K562 (cell line): Measurements from ENCODE around the gene RFNG. TPM values are rescaled to one million over a fixed set of nuclear protein-coding genes. Genes with fewer than 3 reads are reported as not detected.

Experiments
- ATAC-seq: fragments of 200-7000 bp; cut with Tn5 transposase; 3 replicates; pipeline ENCODE4 v1.9.1; 2020; ENCODE audit warnings: moderate library complexity
- BruUV-seq: library from RNA; stranded (reverse); fragments of 400-500 nt; replicated peaks from 2 replicates; lab custom pipeline; 2021; lab: Mats Ljungman, UMichigan
- CTCF ChIA-PET: fragments of 300-600 bp; formaldehyde crosslinking; extraction: SDS; loops from one replicate; lab custom pipeline; 2021; ENCODE audit warnings: low intra/inter-chr PET ratio; lab: Yijun Ruan, JAX
- POLR2A ChIA-PET: fragments of 300-600, 350-650 bp; sonication (Branson Sonifier 250); formaldehyde crosslinking; extraction: SDS; loops from one replicate; lab custom pipeline; 2021; ENCODE audit warnings: antibody characterized with exemption, inconsistent platforms; lab: Yijun Ruan, JAX
- DNase-seq, 4 experiments: peaks; one replicate each; pipeline versions ENCODE4 v3.0.0 to v3.0.0-alpha.2; 2011 to 2018; ENCODE audit warnings: low spot score in 3 of 4, mixed read lengths in 3 of 4; ENCODE audit errors: extremely low read depth in 1 of 4
- FAIRE-seq: peaks from 2 replicates; lab custom pipeline; 2011; peaks lifted over from hg19 to GRCh38; lab: Jason Lieb, UNC
- H2AFZ ChIP-seq: 2 replicates; pipeline ENCODE4 v1.6.0; 2011; ENCODE audit warnings: low read depth, low read length, control low read depth, inconsistent platforms
- H3K27ac ChIP-seq: fragments of 200-600 bp; 3 replicates; pipeline ENCODE4 v1.8.0; 2011; ENCODE audit warnings: low read depth, mild to moderate bottlenecking, control low read depth, inconsistent platforms, low read length, moderate library complexity, mixed read lengths; ENCODE audit errors: extremely low read depth
- H3K27me3 ChIP-seq, 2 experiments: fragments of 300-600 bp in 1 of 2; 2 replicates in 1 of 2; 3 replicates in 1 of 2; pipeline versions ENCODE4 v1.6.0 to v1.8.0; 2011; ENCODE audit warnings: inconsistent platforms in 2 of 2, low read length in 2 of 2, mild to moderate bottlenecking in 1 of 2, mixed read lengths in 1 of 2, moderate library complexity in 1 of 2; ENCODE audit not compliant: control insufficient read depth in 2 of 2, insufficient read depth in 2 of 2
- H3K36me3 ChIP-seq: fragments of 300-600 bp; 3 replicates; pipeline ENCODE4 v1.8.0; 2011; ENCODE audit warnings: mild to moderate bottlenecking, low read length, inconsistent platforms; ENCODE audit not compliant: control insufficient read depth, insufficient read depth
- H3K4me1 ChIP-seq, 2 experiments: fragments of 200-600 bp in 1 of 2; replicated peaks in 1 of 2; 2 replicates in 1 of 2; 3 replicates in 1 of 2; pipeline versions ENCODE4 v1.5.1 to v1.8.0; 2011; ENCODE audit warnings: inconsistent platforms in 2 of 2, low read length in 2 of 2, mild to moderate bottlenecking in 1 of 2, mixed read lengths in 1 of 2, moderate library complexity in 1 of 2; ENCODE audit not compliant: control insufficient read depth in 2 of 2, insufficient read depth in 2 of 2
- H3K4me2 ChIP-seq: 2 replicates; pipeline ENCODE4 v1.6.1; 2011; ENCODE audit warnings: low read length, control low read depth, inconsistent platforms, mixed read lengths; ENCODE audit not compliant: insufficient read depth
- H3K4me3 ChIP-seq: fragments of 200-600 bp; sonication (generic), shearing (Covaris generic); 2 replicates; pipeline ENCODE4 v1.5.1; 2016; ENCODE audit warnings: control low read depth, inconsistent platforms
- H3K79me2 ChIP-seq: fragments of 200-600 bp; 3 replicates; pipeline ENCODE4 v1.8.0; 2011; ENCODE audit warnings: low read length, inconsistent platforms; ENCODE audit not compliant: control insufficient read depth, insufficient read depth
- H3K9ac ChIP-seq, 2 experiments: 2 replicates each; pipeline versions ENCODE4 v1.6.0 to v1.6.1; 2011; ENCODE audit warnings: low read depth in 2 of 2, low read length in 2 of 2, control low read depth in 1 of 2, inconsistent platforms in 1 of 2, mild to moderate bottlenecking in 1 of 2, mixed read lengths in 1 of 2; ENCODE audit not compliant: insufficient read depth in 1 of 2
- H3K9me1 ChIP-seq: one replicate; pipeline ENCODE4 v1.6.0; 2011; ENCODE audit warnings: inconsistent platforms, mild to moderate bottlenecking, low read length, moderate library complexity; ENCODE audit not compliant: control insufficient read depth, insufficient read depth
- H3K9me3 ChIP-seq: replicated peaks from 2 replicates; pipeline ENCODE4 v1.5.1; 2011; ENCODE audit warnings: low read depth, low read length, inconsistent platforms; ENCODE audit not compliant: control insufficient read depth, insufficient read depth
- H4K20me1 ChIP-seq: replicated peaks from 2 replicates; pipeline ENCODE4 v1.6.1; 2011; ENCODE audit warnings: low read length, inconsistent platforms, mixed read lengths; ENCODE audit not compliant: control insufficient read depth, insufficient read depth
- HCFC1 ChIP-seq: IDR thresholded peaks from 2 replicates; pipeline ENCODE4 v1.6.1; 2012; ENCODE audit warnings: low read depth, low read length, improper control_type of control experiment
- ID3 ChIP-seq, 2 experiments: fragments of 250-450 bp in 1 of 2; fragments of 450-650 bp in 1 of 2; sonication (Bioruptor Pico) in 1 of 2; IDR thresholded peaks; 2 replicates each; pipeline versions ENCODE4 v1.6.1 to v1.8.0; 2016 to 2021; ENCODE audit warnings: mild to moderate bottlenecking in 2 of 2, moderate library complexity in 2 of 2, missing compliant biosample characterization in 1 of 2, missing genetic modification characterization in 1 of 2
- LCOR ChIP-seq: sonication (generic); formaldehyde crosslinking; IDR thresholded peaks from 2 replicates; pipeline ENCODE4 v1.8.0; 2022; ENCODE audit warnings: mild to moderate bottlenecking, missing genetic modification reagents
- NR4A1 ChIP-seq, 2 experiments: fragments of 250-450 bp in 1 of 2; fragments of 450-650 bp in 1 of 2; sonication (Bioruptor Pico) in 1 of 2; IDR thresholded peaks; 2 replicates each; pipeline versions ENCODE4 v1.4.0 to v1.6.1; 2016 to 2020; ENCODE audit warnings: mild to moderate bottlenecking in 2 of 2, missing compliant biosample characterization in 1 of 2, missing genetic modification characterization in 1 of 2, moderate library complexity in 1 of 2
- NRF1 ChIP-seq, 2 experiments: fragments of 450-650 bp; IDR thresholded peaks in 1 of 2; conservative IDR thresholded peaks in 1 of 2; 2 replicates each; pipeline ENCODE4 v1.6.1; 2014; ENCODE audit warnings: mild to moderate bottlenecking in 2 of 2
- PML ChIP-seq: IDR thresholded peaks from 2 replicates; pipeline ENCODE4 v1.6.1; 2012; ENCODE audit warnings: low read length, inconsistent platforms
- RBM17 ChIP-seq: fragments of 200-400 bp; formaldehyde crosslinking; IDR thresholded peaks from 2 replicates; pipeline ENCODE4 v1.6.1; 2017; ENCODE audit warnings: low read depth, mild to moderate bottlenecking, low read length, borderline replicate concordance
- UBTF ChIP-seq, 2 experiments: IDR thresholded peaks; 2 replicates each; pipeline ENCODE4 v1.6.1; 2012; ENCODE audit warnings: improper control_type of control experiment in 2 of 2, low read depth in 2 of 2, low read length in 2 of 2, borderline replicate concordance in 1 of 2
- ZBED1 ChIP-seq: IDR thresholded peaks from 2 replicates; pipeline ENCODE4 v1.6.1; 2014
- ZHX1 ChIP-seq: fragments of 150-350 bp; conservative IDR thresholded peaks from 2 replicates; pipeline ENCODE4 v1.6.1; 2014; ENCODE audit warnings: low read length
- WGBS: fragments of 100-300 bp; shearing (Covaris generic); methylation state at CpG from one replicate; pipeline ENCODE4 v1.1.6; 2016; ENCODE audit warnings: low coverage, mixed read lengths; ENCODE audit not compliant: insufficient coverage; ENCODE audit errors: missing lambda C conversion rate; 5-methylcytosine and 5-hydroxymethylcytosine counted together
- in situ Hi-C: fragments of 300-500 bp; cut with MboI; formaldehyde crosslinking; loops from 4 replicates; pipeline ENCODE4 v1.15.0; 2018; ENCODE audit warnings: inconsistent platforms, mixed read lengths
- intact Hi-C: fragments of 100-400 bp; cut with micrococcal nuclease; formaldehyde crosslinking; loops from 2 replicates; pipeline ENCODE4 v1.14.2; 2022
- polyA plus RNA-seq, 8 experiments: library from polyadenylated mRNA; depleted of rRNA in 4 of 8; stranded (reverse) in 5 of 8; unstranded in 3 of 8; fragments of >200 nt; fragmentation: Nextera tagmentation in 2 of 8; fragmentation: Illumina TruSeq in 1 of 8; extraction: Ambion mirVana in 2 of 8; extraction: Trizol in 1 of 8; gene quantifications; 2 replicates each; pipeline versions ENCODE4 v1.2.1 to v1.2.3, GENCODE V29; 2011 to 2014; ENCODE audit warnings: inconsistent platforms in 1 of 8, missing spikeins in 1 of 8
- total RNA-seq, 7 experiments: library from RNA; depleted of rRNA in 6 of 7; stranded (reverse); fragments of >200 nt in 6 of 7; fragmentation: Illumina TruSeq in 2 of 7; extraction: Trizol in 2 of 7; gene quantifications; 2 replicates each; pipeline versions ENCODE4 v1.2.1 to v1.2.3, GENCODE V29; 2011 to 2021; ENCODE audit warnings: low replicate concordance in 1 of 7

RFNG gene
- total and polyA plus RNA-seq, 9 of the 15 experiments (the other 6 are each of a cell fraction or from before 2014, with no cell fraction given): 0.32 to 32.8 (median 9.5) TPM

DNA sequence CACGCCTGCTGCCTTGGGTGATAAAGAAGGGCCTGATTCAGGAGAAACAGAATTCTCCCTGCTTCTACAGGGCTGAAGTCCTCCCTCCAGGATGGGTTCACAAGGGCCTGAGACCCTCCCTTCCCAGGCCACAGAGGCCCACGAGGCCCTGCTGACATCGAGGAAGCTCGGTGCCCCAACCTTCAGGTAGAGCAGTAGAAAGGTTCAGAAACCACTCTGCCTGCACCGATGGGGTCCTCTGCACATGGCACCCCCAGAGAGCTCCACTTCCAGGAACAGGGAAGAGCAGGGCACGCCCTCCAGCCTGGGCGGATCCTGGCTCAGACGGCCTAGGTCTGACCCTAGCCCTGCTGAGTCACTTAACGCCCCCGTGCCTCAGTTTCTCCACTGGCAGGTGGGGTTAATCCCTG, 29.7 kb downstream of the RFNG start (continued):
- peak; percentile 34; the same call in 1 of the 2 replicates for TF ChIP-seq LCOR (CRISPR knock-in tag)
- no peak for TF ChIP-seq RBM17
- TF ChIP-seq UBTF (IDR thresholded peaks at IDR 0.05; ENCODE audit: borderline replicate concordance in 1 of 2, low read depth in 2 of 2, low read length in 2 of 2): 0 out of 4 replicates have a peak, but pooled peaks of 1 of the 2 experiments have one; percentile 48
- TF ChIP-seq NRF1 (conservative IDR thresholded peaks at IDR 0.05 in 1 of 2, IDR thresholded peaks at IDR 0.05 in 1 of 2): no peak

DNA sequence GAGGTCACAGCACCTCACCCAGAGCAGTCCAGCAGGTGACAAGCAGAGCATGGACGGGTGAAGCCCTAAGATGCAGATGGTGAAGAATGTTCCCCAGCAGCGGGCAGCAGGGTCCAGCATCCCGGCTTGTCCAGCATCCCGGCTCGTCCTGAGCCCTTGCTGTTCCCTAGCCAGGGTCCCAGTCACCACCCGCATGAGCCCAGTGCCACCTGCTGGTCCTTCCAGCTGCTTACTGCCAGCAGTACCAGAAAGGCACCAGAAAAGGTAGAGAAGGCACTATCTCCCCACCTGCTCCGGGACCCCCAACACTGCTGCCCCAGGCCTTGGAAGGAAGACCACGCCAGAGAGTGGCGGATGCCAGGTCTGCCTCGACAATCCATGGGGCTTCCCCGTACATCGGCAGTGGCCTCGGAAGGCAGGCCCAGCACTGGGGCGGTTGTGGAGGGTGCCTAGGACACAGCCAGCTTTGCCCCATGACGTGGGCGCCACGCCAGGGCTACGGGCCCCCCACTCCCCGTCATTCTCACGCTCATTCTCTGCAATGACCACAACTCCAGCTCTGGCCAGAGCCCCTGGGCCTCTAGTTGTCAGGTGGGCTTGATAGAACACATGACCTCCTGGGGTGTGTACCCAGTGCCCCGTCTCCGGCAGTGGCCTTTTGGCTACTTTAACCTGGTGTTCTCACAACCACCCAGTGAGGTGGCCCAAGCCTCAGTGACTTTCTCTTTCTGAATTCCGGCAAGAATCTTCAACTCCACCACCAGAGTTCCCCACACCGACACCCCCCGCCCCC, 30.3 kb downstream of the RFNG start:
- Histone ChIP-seq H3K9me3 (no peaks in the 10 kb centered on the region), H2AFZ (no peak overlapping the region), H3K36me3 (peaks cover 30% of the 10 kb centered on the region; the same call in 1 of the 3 replicates), H3K4me3 (peak overlapping the region; percentile 91), H3K9me1 (no peaks in the 10 kb centered on the region), H3K79me2 (peaks cover 36% of the 10 kb centered on the region), H3K27me3 (no peaks in the 10 kb centered on the region), H3K9ac (peak overlapping the region; percentile 75 to 95), H3K27ac (peak overlapping the region; percentile 77), H4K20me1 (peaks cover 17% of the 10 kb centered on the region), H3K4me2 (peak overlapping the region; percentile 84), H3K4me1 (peaks cover 14 to 94% of the 10 kb centered on the region in 2 experiments)
- ChIA-PET CTCF (interaction anchor here (1.2 to 6.6 kb wide), 3 partner anchors 61 to 309 kb away, joined by 3 to 103 read pairs (median 3); partner anchors contain the start of genes NOTUM and SLC25A10), POLR2A (interaction anchor here (0.6 to 5.0 kb wide), 6 partner anchors 8 to 584 kb away, joined by 3 to 51 read pairs (median 4); partner anchors contain the start of gene DCXR)
- FAIRE-seq: no peak
- intact Hi-C loops (loop anchor here (1.0 to 5.0 kb wide), 2 partner anchors 44 to 62 kb away; partner anchors contain the start of gene ASPSCR1), in situ Hi-C loops (no loop called here)
- 28% methylated on average over 25 of the region's 25 CpGs for WGBS
- peak in 1 of 4 experiments; percentile 57 for DNase-seq
- no TSS peak for BruUV-seq
- no peak for ATAC-seq
- TF ChIP-seq ID3 (CRISPR knock-in tag; IDR thresholded peaks at IDR 0.05) (no peak), ID3 (tag; IDR thresholded peaks at IDR 0.05) (no peak), ZBED1 (no peak), ZHX1 (no peak), PML (no peak), NR4A1 (CRISPR knock-in tag; IDR thresholded peaks at IDR 0.05) (no peak), NR4A1 (tag; IDR thresholded peaks at IDR 0.05) (no peak), HCFC1 (no peak)
